HEK293T (cell line): ENCODE results near the gene UCP3.

Source experiments
- FOXK2 ChIP-seq: fragments of 450-650 bp; IDR thresholded peaks from 2 replicates; pipeline ENCODE4 v1.6.1; 2016; ENCODE audit warnings: mild to moderate bottlenecking
- FOXM1 ChIP-seq: fragments of 450-650 bp; IDR thresholded peaks from 2 replicates; pipeline ENCODE4 v1.6.1; 2017; ENCODE audit warnings: mild to moderate bottlenecking, borderline replicate concordance
- SP1 ChIP-seq: fragments of 450-650 bp; IDR thresholded peaks from 2 replicates; pipeline ENCODE4 v1.6.1; 2017
- TARDBP ChIP-seq: fragments of 450-650 bp; IDR thresholded peaks from 2 replicates; pipeline ENCODE4 v1.6.1; 2016

GRCh38 chr11:73991471-73992006 is 17.3 kb downstream of the UCP3 start:
- TF ChIP-seq FOXM1 (no peak), SP1 (no peak), FOXK2 (no peak), TARDBP (no peak)
